Measurements from ENCODE around the gene RANBP10. TPM values are rescaled to one million over a fixed set of nuclear protein-coding genes. Genes with fewer than 3 reads are reported as not detected.

The RANBP10 gene
- total and polyA plus RNA-seq, 9 of the 15 experiments (the other 6 are each of a cell fraction or from before 2014, with no cell fraction given): 0.61 to 19.3 (median 5.9) TPM

GRCh38 chr16:67833415-67834241 lies 27.3 kb upstream of the RANBP10 start (continued):
- peak; percentile 78 to 91 for TF ChIP-seq MNT (conservative IDR thresholded peaks at IDR 0.05)
- peak; percentile 7; the same call in 1 of the 2 replicates for TF ChIP-seq TCF3 (CRISPR knock-in tag; IDR thresholded peaks at IDR 0.05)
- peak; percentile 24 for TF ChIP-seq HNRNPLL (IDR thresholded peaks at IDR 0.05; ENCODE audit: low read depth, low read length, poor library complexity, severe bottlenecking)
- TF ChIP-seq ESRRA (IDR thresholded peaks at IDR 0.05; ENCODE audit: borderline replicate concordance, low read depth): peak; percentile 82; the same call in 1 of the 2 replicates
- no peak for TF ChIP-seq POLR2AphosphoS2 (IDR thresholded peaks at IDR 0.05; ENCODE audit: low read length)
- no peak for TF ChIP-seq NBN (IDR thresholded peaks at IDR 0.05; ENCODE audit: low read depth)
- peak; percentile 66 for TF ChIP-seq MXD1 (CRISPR knock-in tag; IDR thresholded peaks at IDR 0.05; ENCODE audit: borderline replicate concordance, poor library complexity, severe bottlenecking)
- TF ChIP-seq GTF2F1 (IDR thresholded peaks at IDR 0.05; ENCODE audit: low read depth, low read length): no peak
- TF ChIP-seq CREB3L1 (IDR thresholded peaks at IDR 0.05; ENCODE audit: borderline replicate concordance, low read depth): peak; percentile 95
- no peak for TF ChIP-seq SNRNP70 (optimal IDR thresholded peaks at IDR 0.05; ENCODE audit: low read depth, low read length)
- peak in 1 of 2 experiments; percentile 86 for TF ChIP-seq AFF1 (IDR thresholded peaks at IDR 0.05; ENCODE audit: low read depth in 1 of 2, partially characterized antibody in 2 of 2)
- peak; percentile 84 for TF ChIP-seq SP1 (CRISPR knock-in tag; IDR thresholded peaks at IDR 0.05)
- no peak for TF ChIP-seq ZNF583 (CRISPR knock-in tag; IDR thresholded peaks at IDR 0.05)
- TF ChIP-seq EP300 (IDR thresholded peaks at IDR 0.05; ENCODE audit: low read length): no peak
- TF ChIP-seq IRF1 (CRISPR knock-in tag; IDR thresholded peaks at IDR 0.05; ENCODE audit: borderline replicate concordance): peak; percentile 54; the same call in 1 of the 2 replicates
